Measurements from ENCODE around the gene RGS14. TPM values are rescaled to one million over a fixed set of nuclear protein-coding genes. Genes with fewer than 3 reads are reported as not detected.
"Not testable (repeated sequence)": the region's sequence is repeated elsewhere in the genome, so short reads cannot be mapped to it uniquely, and the experiment has no call there.

RGS14 gene
- total and polyA plus RNA-seq, 7 experiments from 2014 or later = 32.9 to 196 (median 100) TPM

DNA sequence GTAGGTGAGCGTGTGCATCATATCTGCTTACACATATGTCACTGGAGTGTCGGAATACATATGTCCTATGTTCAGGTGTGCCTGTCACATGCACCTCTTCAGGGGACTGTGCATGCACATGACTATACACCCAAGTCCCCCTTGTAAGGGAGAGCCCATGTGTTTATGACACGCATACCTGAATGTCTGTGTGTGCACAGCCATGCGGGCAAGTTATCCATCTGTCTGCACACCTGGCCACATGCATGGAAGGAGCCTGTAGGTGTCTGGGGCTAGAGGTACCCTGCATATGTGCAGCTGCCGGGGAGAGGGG is 622 bp upstream of the RGS14 start:
- DNase-seq (no peak), ATAC-seq (peak; percentile 2)
- Mint-ChIP-seq H3K4me1 (peaks cover 59 to 81% (median 71%) of the 10 kb centered on the region in 7 donors), H3K4me3 (peak overlapping the region; percentile 83 to 97 (median 92)), H3K9me3 (peaks cover 0 to 14% (median 0%) of the 10 kb centered on the region in 11 donors), H3K27me3 (no peaks in the 10 kb centered on the region), H3K27ac (peak overlapping the region; percentile 80 to 98 (median 94)), H3K36me3 (peaks cover 0 to 31% (median 5%) of the 10 kb centered on the region in 5 donors)
- no peaks in the 10 kb centered on the region for H3K27me3 ChIP-seq (ENCODE audit: control insufficient read depth in 2 of 2, insufficient read depth in 2 of 2, low read length in 2 of 2)
- POLR2A ChIA-PET = interaction anchor here (1.3 to 8.7 kb wide), 3 partner anchors 15 to 95 kb away, joined by 3 to 123 read pairs (median 7); no protein-coding TSS in a partner anchor
- CTCF ChIA-PET = interaction anchor here (1.6 to 2.0 kb wide), 3 partner anchors 13 to 98 kb away, joined by 5 to 10 read pairs (median 9); no protein-coding TSS in a partner anchor
- peaks cover 0 to 9% (median 0%) of the 10 kb centered on the region in 3 experiments for H3K36me3 ChIP-seq (ENCODE audit: control insufficient read depth in 2 of 3, insufficient read depth in 3 of 3, low read length in 3 of 3)
- peak overlapping the region; percentile 87 for H3K27ac ChIP-seq (ENCODE audit: low read depth, low read length)
- H3K9me3 ChIP-seq (ENCODE audit: control insufficient read depth in 2 of 3, low read length in 3 of 3) = no peaks in the 10 kb centered on the region
- H3K4me3 ChIP-seq (ENCODE audit: low read length) = peak overlapping the region; percentile 70
- intact Hi-C loops (cut with micrococcal nuclease) = loop anchor here (1.0 to 5.0 kb wide), 9 partner anchors 15 to 235 kb away; partner anchors contain the start of genes DDX41 (in 1 of the 2), FAM193B (in 1 of the 2), GRK6 (in 1 of the 2) and NSD1 (in 1 of the 2)
- H3K4me1 ChIP-seq (ENCODE audit: control insufficient read depth in 2 of 2, insufficient read depth in 2 of 2, low read length in 2 of 2) = peaks cover 42 to 53% of the 10 kb centered on the region in 2 donors

DNA sequence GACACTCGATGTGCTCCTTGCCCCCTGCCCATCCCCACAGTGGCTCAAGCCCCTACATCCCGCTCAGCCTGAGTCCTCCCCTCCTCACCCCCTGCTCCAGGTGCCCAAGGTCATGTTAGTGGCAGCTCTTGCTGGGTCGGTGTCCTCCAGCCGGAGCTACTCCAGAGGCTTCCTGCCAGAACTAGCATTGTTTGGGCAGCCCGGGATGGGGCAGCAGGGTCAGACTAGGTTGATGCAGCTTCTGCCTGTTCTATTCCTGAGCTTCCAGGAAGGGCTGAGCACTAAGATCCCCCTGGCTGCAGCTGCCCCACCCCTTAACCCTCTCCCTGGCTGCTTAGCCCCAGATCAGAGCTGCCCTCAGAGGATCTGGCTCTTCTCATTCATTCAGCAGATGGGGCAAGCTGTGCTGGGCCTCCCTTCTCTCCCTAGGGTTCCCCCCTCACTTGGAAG is 671 bp downstream of the RGS14 start:
- H3K4me3 ChIP-seq (ENCODE audit: low read length) = peak overlapping the region; percentile 70
- ChIA-PET POLR2A (interaction anchor here (0.9 to 8.7 kb wide), 7 partner anchors 9 to 93 kb away, joined by 3 to 123 read pairs (median 3); partner anchors contain the start of genes PRELID1 and RAB24), CTCF (interaction anchor here (0.6 to 4.8 kb wide), 10 partner anchors 9 to 705 kb away, joined by 3 to 25 read pairs (median 4); no protein-coding TSS in a partner anchor)
- no peaks in the 10 kb centered on the region for H3K27me3 ChIP-seq (ENCODE audit: control insufficient read depth in 2 of 2, insufficient read depth in 2 of 2, low read length in 2 of 2)
- H3K36me3 ChIP-seq (ENCODE audit: control insufficient read depth in 2 of 3, insufficient read depth in 3 of 3, low read length in 3 of 3) = peaks cover 0 to 9% (median 0%) of the 10 kb centered on the region in 3 experiments
- no peaks in the 10 kb centered on the region for H3K27me3 Mint-ChIP-seq
- DNase-seq = no peak
- no peak for ATAC-seq
- peaks cover 0 to 35% (median 5%) of the 10 kb centered on the region in 5 donors for H3K36me3 Mint-ChIP-seq
- H3K9me3 Mint-ChIP-seq = peaks cover 0 to 14% (median 0%) of the 10 kb centered on the region in 11 donors
- H3K4me1 Mint-ChIP-seq = peaks cover 67 to 86% (median 77%) of the 10 kb centered on the region in 7 donors
- peak overlapping the region; percentile 87 for H3K27ac ChIP-seq (ENCODE audit: low read depth, low read length)
- peak overlapping the region; percentile 80 to 98 (median 93) for H3K27ac Mint-ChIP-seq
- intact Hi-C loops (cut with micrococcal nuclease) = loop anchor here in 1 of 2 donors (5.0 kb wide), 1 partner anchor 234 kb away; the partner anchor contains the start of gene TMED9
- peak overlapping the region; percentile 83 to 97 (median 92) for H3K4me3 Mint-ChIP-seq
- H3K4me1 ChIP-seq (ENCODE audit: control insufficient read depth in 2 of 2, insufficient read depth in 2 of 2, low read length in 2 of 2) = peaks cover 49 to 58% of the 10 kb centered on the region in 2 donors
- H3K9me3 ChIP-seq (ENCODE audit: control insufficient read depth in 2 of 3, low read length in 3 of 3) = no peaks in the 10 kb centered on the region

- peaks cover 0 to 11% (median 0%) of the 10 kb centered on the region in 3 experiments for H3K36me3 ChIP-seq (ENCODE audit: control insufficient read depth in 2 of 3, insufficient read depth in 3 of 3, low read length in 3 of 3)
- H3K4me1 ChIP-seq (ENCODE audit: control insufficient read depth in 2 of 2, insufficient read depth in 2 of 2, low read length in 2 of 2) = peaks cover 60 to 68% of the 10 kb centered on the region in 2 donors
- no peak for DNase-seq
- peaks cover 0 to 12% (median 0%) of the 10 kb centered on the region in 11 donors for H3K9me3 Mint-ChIP-seq
- H3K27ac ChIP-seq (ENCODE audit: low read depth, low read length) = peak overlapping the region; percentile 87
- POLR2A ChIA-PET = interaction anchor here (1.1 to 8.7 kb wide), 6 partner anchors 7 to 56 kb away, joined by 3 to 123 read pairs (median 5); partner anchors contain the start of genes LMAN2, PRELID1 and RAB24
- H3K4me3 ChIP-seq (ENCODE audit: low read length) = peak overlapping the region; percentile 70
- CTCF ChIA-PET = interaction anchor here (1.1 to 4.8 kb wide), 7 partner anchors 8 to 44 kb away, joined by 3 to 25 read pairs (median 8); no protein-coding TSS in a partner anchor
- peaks cover 66 to 92% (median 86%) of the 10 kb centered on the region in 7 donors for H3K4me1 Mint-ChIP-seq
- no peaks in the 10 kb centered on the region for H3K27me3 ChIP-seq (ENCODE audit: control insufficient read depth in 2 of 2, insufficient read depth in 2 of 2, low read length in 2 of 2)
- intact Hi-C loops (cut with micrococcal nuclease) = loop anchor here in 1 of 2 donors (5.0 kb wide), 1 partner anchor 233 kb away; the partner anchor contains the start of gene TMED9
- H3K27me3 Mint-ChIP-seq = no peaks in the 10 kb centered on the region
- H3K36me3 Mint-ChIP-seq = peaks cover 0 to 38% (median 5%) of the 10 kb centered on the region in 5 donors
- no peaks in the 10 kb centered on the region for H3K9me3 ChIP-seq (ENCODE audit: control insufficient read depth in 2 of 3, low read length in 3 of 3)
- no peak for ATAC-seq
- peak overlapping the region; percentile 80 to 98 (median 93) for H3K27ac Mint-ChIP-seq
- peak overlapping the region; percentile 83 to 97 (median 92) for H3K4me3 Mint-ChIP-seq
Observed at GRCh38 chr5:177359451-177359851, 1.7 kb downstream of the RGS14 start.

GRCh38 chr5:177359860-177360259 is 2.1 kb downstream of the RGS14 start:
- Histone ChIP-seq H3K4me1 (ENCODE audit: control insufficient read depth in 2 of 2, insufficient read depth in 2 of 2, low read length in 2 of 2) (peaks cover 64 to 72% of the 10 kb centered on the region in 2 donors), H3K27me3 (ENCODE audit: control insufficient read depth in 2 of 2, insufficient read depth in 2 of 2, low read length in 2 of 2) (no peaks in the 10 kb centered on the region), H3K4me3 (ENCODE audit: low read length) (no peak overlapping the region), H3K36me3 (ENCODE audit: control insufficient read depth in 2 of 3, insufficient read depth in 3 of 3, low read length in 3 of 3) (peaks cover 0 to 15% (median 0%) of the 10 kb centered on the region in 3 experiments), H3K27ac (ENCODE audit: low read depth, low read length) (peak overlapping the region; percentile 87), H3K9me3 (ENCODE audit: control insufficient read depth in 2 of 3, low read length in 3 of 3) (no peaks in the 10 kb centered on the region)
- Mint-ChIP-seq H3K27ac (peak overlapping the region in 8 of 9 donors; percentile 80 to 98 (median 93)), H3K36me3 (peaks cover 0 to 35% (median 5%) of the 10 kb centered on the region in 5 donors), H3K9me3 (peaks cover 0 to 8% (median 0%) of the 10 kb centered on the region in 11 donors), H3K4me3 (peak overlapping the region; percentile 83 to 97 (median 92)), H3K4me1 (peaks cover 65 to 92% (median 86%) of the 10 kb centered on the region in 7 donors), H3K27me3 (no peaks in the 10 kb centered on the region)
- intact Hi-C loops (cut with micrococcal nuclease) = loop anchor here in 1 of 2 donors (5.0 kb wide), 1 partner anchor 232 kb away; the partner anchor contains the start of gene TMED9
- ChIA-PET CTCF (interaction anchor here (1.3 to 4.8 kb wide), 5 partner anchors 9 to 42 kb away, joined by 3 to 25 read pairs (median 8); no protein-coding TSS in a partner anchor), POLR2A (interaction anchor here (1.3 to 8.7 kb wide), 3 partner anchors 8 to 19 kb away, joined by 3 to 123 read pairs (median 28); partner anchors contain the start of gene LMAN2)
- no peak for DNase-seq
- ATAC-seq = no peak

DNA sequence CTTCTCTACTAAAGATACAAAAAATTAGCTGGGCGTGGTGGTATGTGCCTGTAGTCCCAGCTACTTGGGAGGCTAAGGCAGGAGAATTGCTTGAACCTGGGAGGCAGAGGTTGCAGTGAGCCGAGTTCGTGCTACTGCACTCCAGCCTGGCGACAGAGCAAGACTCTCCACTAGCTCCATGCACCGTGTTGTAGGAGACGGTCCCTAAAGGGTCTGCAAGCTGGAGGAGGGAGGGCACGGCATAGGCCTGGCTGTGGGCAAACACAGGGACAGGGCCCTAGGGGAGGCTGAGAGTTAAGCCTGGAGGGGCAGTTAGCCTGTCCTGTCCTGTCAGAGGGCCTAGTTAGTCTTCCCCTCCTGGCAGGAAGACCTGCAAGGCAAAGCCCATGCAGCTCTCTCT is 3.0 kb downstream of the RGS14 start:
- Histone ChIP-seq H3K27ac (ENCODE audit: low read depth, low read length) (peak overlapping the region; percentile 88), H3K4me1 (ENCODE audit: control insufficient read depth in 2 of 2, insufficient read depth in 2 of 2, low read length in 2 of 2) (peaks cover 65 to 77% of the 10 kb centered on the region in 2 donors), H3K36me3 (ENCODE audit: control insufficient read depth in 2 of 3, insufficient read depth in 3 of 3, low read length in 3 of 3) (peaks cover 0 to 20% (median 3%) of the 10 kb centered on the region in 3 experiments)
- DNase-seq; H3K27me3 ChIP-seq (ENCODE audit: control insufficient read depth in 2 of 2, insufficient read depth in 2 of 2, low read length in 2 of 2); ATAC-seq; H3K9me3 Mint-ChIP-seq; H3K9me3 ChIP-seq (ENCODE audit: control insufficient read depth in 2 of 3, low read length in 3 of 3); intact Hi-C loops (cut with micrococcal nuclease); H3K27me3 Mint-ChIP-seq; H3K4me3 ChIP-seq (ENCODE audit: low read length): not testable (repeated sequence)
- Mint-ChIP-seq H3K4me3 (peak overlapping the region in 8 of 10 donors; percentile 52 to 97 (median 92)), H3K36me3 (peaks cover 0 to 31% (median 5%) of the 10 kb centered on the region in 5 donors), H3K27ac (peak overlapping the region in 6 of 9 donors; percentile 20 to 94 (median 90)), H3K4me1 (peaks cover 61 to 92% (median 82%) of the 10 kb centered on the region in 7 donors)
- CTCF ChIA-PET = interaction anchor here (0.9 to 4.8 kb wide), 6 partner anchors 10 to 51 kb away, joined by 4 to 25 read pairs (median 7); no protein-coding TSS in a partner anchor
- POLR2A ChIA-PET = interaction anchor here (0.8 to 8.7 kb wide), 6 partner anchors 9 to 85 kb away, joined by 3 to 123 read pairs (median 4); partner anchors contain the start of genes LMAN2 and PRR7

Data from naive thymus-derived CD4-positive, alpha-beta T cell (primary cell).